ENCODE data around the gene DYNC1H1. TPM values are rescaled to one million over a fixed set of nuclear protein-coding genes. Genes with fewer than 3 reads are reported as not detected.

The DYNC1H1 gene
- polyA plus RNA-seq, 1 donor (not counting 4 experiments of a cell fraction or from before 2014, with no cell fraction given) = 166 TPM

GRCh38 chr14:101979666-101980065 is 15.3 kb downstream of the DYNC1H1 start:
- Histone ChIP-seq H3K4me1 (ENCODE audit: control insufficient read depth, extremely low read depth, insufficient read depth, low read length) (peaks cover 35% of the 10 kb centered on the region), H3K27ac (ENCODE audit: control insufficient read depth, insufficient read depth, low read length) (peak overlapping the region; percentile 78), H4K20me1 (ENCODE audit: control insufficient read depth, extremely low read depth, insufficient read depth, low read length) (no peaks in the 10 kb centered on the region), H3K9ac (ENCODE audit: control insufficient read depth, extremely low read depth, insufficient read depth, low read length) (peak overlapping the region; percentile 35), H3K4me3 (ENCODE audit: control insufficient read depth in 2 of 3, extremely low read depth in 1 of 3, insufficient read depth in 2 of 3, low read depth in 1 of 3, low read length in 3 of 3) (no peak overlapping the region), H2AFZ (ENCODE audit: control insufficient read depth, low read length) (no peak overlapping the region), H3K9me1 (ENCODE audit: control insufficient read depth, extremely low read depth, insufficient read depth, low read length) (no peaks in the 10 kb centered on the region), H3K9me3 (ENCODE audit: control insufficient read depth, low read depth, low read length) (no peaks in the 10 kb centered on the region), H3K36me3 (ENCODE audit: control insufficient read depth in 2 of 2, extremely low read depth in 1 of 2, insufficient read depth in 2 of 2, low read length in 2 of 2) (peaks cover 24 to 32% of the 10 kb centered on the region in 2 experiments), H3K79me2 (ENCODE audit: control insufficient read depth, insufficient read depth, low read length) (peaks cover 49% of the 10 kb centered on the region), H3K27me3 (ENCODE audit: control insufficient read depth, extremely low read depth, insufficient read depth, low read length) (no peaks in the 10 kb centered on the region), H3K4me2 (ENCODE audit: control insufficient read depth, extremely low read depth, insufficient read depth, low read depth, low read length) (peak overlapping the region; percentile 60)
- DNase-seq (ENCODE audit: low read depth, low spot score) (no peak), FAIRE-seq (peak; percentile 46)
- TF ChIP-seq CTCF (optimal IDR thresholded peaks at IDR 0.05 in 1 of 3, IDR thresholded peaks at IDR 0.05 in 1 of 3, conservative IDR thresholded peaks at IDR 0.05 in 1 of 3; ENCODE audit: extremely low read depth in 1 of 3, insufficient read depth in 2 of 3, low read length in 3 of 3) (no peak), EZH2 (IDR thresholded peaks at IDR 0.05; ENCODE audit: low read length) (no peak)
- dilution Hi-C loops (cut with MboI; ENCODE audit: extremely low pct_ligation_motif_present, low sequenced_read_pairs) = no loop called here

DNA sequence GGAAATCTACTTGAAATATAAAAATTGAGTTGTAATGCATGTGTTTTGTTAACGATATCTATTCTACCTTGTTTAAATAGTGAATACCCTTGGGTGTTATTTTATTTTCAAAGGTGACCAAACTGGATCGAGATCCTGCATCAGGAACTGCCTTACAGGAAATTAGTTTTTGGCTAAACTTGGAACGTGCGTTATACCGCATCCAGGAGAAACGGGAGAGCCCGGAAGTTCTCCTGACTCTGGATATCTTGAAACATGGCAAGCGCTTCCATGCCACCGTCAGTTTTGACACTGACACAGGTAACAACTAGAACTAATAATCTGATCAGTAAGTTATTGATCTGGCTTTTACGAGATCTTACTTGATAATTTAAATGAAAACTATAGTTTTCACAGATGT is 15.9 kb downstream of the DYNC1H1 start:
- Histone ChIP-seq H4K20me1 (ENCODE audit: control insufficient read depth, extremely low read depth, insufficient read depth, low read length) (no peaks in the 10 kb centered on the region), H3K9me3 (ENCODE audit: control insufficient read depth, low read depth, low read length) (no peaks in the 10 kb centered on the region), H3K79me2 (ENCODE audit: control insufficient read depth, insufficient read depth, low read length) (peaks cover 43% of the 10 kb centered on the region), H3K9ac (ENCODE audit: control insufficient read depth, extremely low read depth, insufficient read depth, low read length) (peak overlapping the region; percentile 35), H2AFZ (ENCODE audit: control insufficient read depth, low read length) (no peak overlapping the region), H3K27me3 (ENCODE audit: control insufficient read depth, extremely low read depth, insufficient read depth, low read length) (no peaks in the 10 kb centered on the region), H3K27ac (ENCODE audit: control insufficient read depth, insufficient read depth, low read length) (peak overlapping the region; percentile 78), H3K4me2 (ENCODE audit: control insufficient read depth, extremely low read depth, insufficient read depth, low read depth, low read length) (peak overlapping the region; percentile 60), H3K36me3 (ENCODE audit: control insufficient read depth in 2 of 2, extremely low read depth in 1 of 2, insufficient read depth in 2 of 2, low read length in 2 of 2) (peaks cover 25 to 28% of the 10 kb centered on the region in 2 experiments), H3K9me1 (ENCODE audit: control insufficient read depth, extremely low read depth, insufficient read depth, low read length) (no peaks in the 10 kb centered on the region), H3K4me1 (ENCODE audit: control insufficient read depth, extremely low read depth, insufficient read depth, low read length) (peaks cover 35% of the 10 kb centered on the region), H3K4me3 (ENCODE audit: control insufficient read depth in 2 of 3, extremely low read depth in 1 of 3, insufficient read depth in 2 of 3, low read depth in 1 of 3, low read length in 3 of 3) (peak overlapping the region in 2 of 3 experiments; percentile 7 to 16)
- TF ChIP-seq CTCF (optimal IDR thresholded peaks at IDR 0.05 in 1 of 3, IDR thresholded peaks at IDR 0.05 in 1 of 3, conservative IDR thresholded peaks at IDR 0.05 in 1 of 3; ENCODE audit: extremely low read depth in 1 of 3, insufficient read depth in 2 of 3, low read length in 3 of 3) (no peak), EZH2 (IDR thresholded peaks at IDR 0.05; ENCODE audit: low read length) (no peak)
- dilution Hi-C loops (cut with MboI; ENCODE audit: extremely low pct_ligation_motif_present, low sequenced_read_pairs) = no loop called here
- DNase-seq (ENCODE audit: low read depth, low spot score) (no peak), FAIRE-seq (no peak)
